LNCaP clone FGC (cell line): ENCODE data around the gene CACHD1.

Experiments used
- DNase-seq: peaks from one replicate; pipeline ENCODE4 v3.0.0-alpha.2; 2011; ENCODE audit warnings: low read depth
- H3K4me3 ChIP-seq: 2 replicates; pipeline ENCODE4 v1.5.1; 2011; ENCODE audit warnings: mild to moderate bottlenecking, low read depth, low read length, control low read depth
- TF ChIP-seq, protein P1 (sequence below): IDR thresholded peaks from 2 replicates; pipeline ENCODE4 v1.5.1; 2012; ENCODE audit warnings: mild to moderate bottlenecking; ENCODE audit not compliant: control insufficient read depth, insufficient read depth; ENCODE audit errors: extremely low read depth

The CACHD1 gene

GRCh38 chr1:64675718-64676345 lies 205.9 kb downstream of the CACHD1 start:
- TF ChIP-seq, protein P1, sequence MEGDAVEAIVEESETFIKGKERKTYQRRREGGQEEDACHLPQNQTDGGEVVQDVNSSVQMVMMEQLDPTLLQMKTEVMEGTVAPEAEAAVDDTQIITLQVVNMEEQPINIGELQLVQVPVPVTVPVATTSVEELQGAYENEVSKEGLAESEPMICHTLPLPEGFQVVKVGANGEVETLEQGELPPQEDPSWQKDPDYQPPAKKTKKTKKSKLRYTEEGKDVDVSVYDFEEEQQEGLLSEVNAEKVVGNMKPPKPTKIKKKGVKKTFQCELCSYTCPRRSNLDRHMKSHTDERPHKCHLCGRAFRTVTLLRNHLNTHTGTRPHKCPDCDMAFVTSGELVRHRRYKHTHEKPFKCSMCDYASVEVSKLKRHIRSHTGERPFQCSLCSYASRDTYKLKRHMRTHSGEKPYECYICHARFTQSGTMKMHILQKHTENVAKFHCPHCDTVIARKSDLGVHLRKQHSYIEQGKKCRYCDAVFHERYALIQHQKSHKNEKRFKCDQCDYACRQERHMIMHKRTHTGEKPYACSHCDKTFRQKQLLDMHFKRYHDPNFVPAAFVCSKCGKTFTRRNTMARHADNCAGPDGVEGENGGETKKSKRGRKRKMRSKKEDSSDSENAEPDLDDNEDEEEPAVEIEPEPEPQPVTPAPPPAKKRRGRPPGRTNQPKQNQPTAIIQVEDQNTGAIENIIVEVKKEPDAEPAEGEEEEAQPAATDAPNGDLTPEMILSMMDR, result peak; percentile 67
- DNase-seq, result no peak

DNA sequence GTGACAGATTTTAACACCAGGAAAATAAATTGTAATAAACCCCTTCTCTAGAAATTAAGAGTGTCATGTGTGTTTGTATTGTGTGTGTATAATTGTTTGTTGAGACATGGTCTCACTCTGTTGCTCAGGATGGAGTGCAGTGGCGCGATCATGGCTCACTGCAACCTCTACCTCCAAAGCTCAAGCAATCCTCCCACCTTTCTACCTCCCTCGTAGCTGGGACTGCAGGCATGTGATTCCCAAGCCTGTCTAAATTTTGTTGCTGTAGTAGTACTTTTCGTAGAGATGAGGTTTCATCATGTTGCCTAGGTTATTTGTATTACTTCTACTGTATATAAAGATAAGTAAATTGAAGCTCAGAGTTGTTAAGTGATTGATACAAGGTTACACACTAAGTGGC lies 206.5 kb downstream of the CACHD1 start:
- TF ChIP-seq, protein P1, result no peak
- DNase-seq, result no peak

More at GRCh38 chr1:64675718-64676345, 205.9 kb downstream of the CACHD1 start:
- no peak overlapping the region for H3K4me3 ChIP-seq

GRCh38 chr1:64677532-64677931 lies 207.6 kb downstream of the CACHD1 start:
- TF ChIP-seq, protein P1, result no peak
- no peak overlapping the region for H3K4me3 ChIP-seq
- DNase-seq, result no peak

More for the DNA sequence above, 206.5 kb downstream of the CACHD1 start:
- H3K4me3 ChIP-seq, result no peak overlapping the region

DNA sequence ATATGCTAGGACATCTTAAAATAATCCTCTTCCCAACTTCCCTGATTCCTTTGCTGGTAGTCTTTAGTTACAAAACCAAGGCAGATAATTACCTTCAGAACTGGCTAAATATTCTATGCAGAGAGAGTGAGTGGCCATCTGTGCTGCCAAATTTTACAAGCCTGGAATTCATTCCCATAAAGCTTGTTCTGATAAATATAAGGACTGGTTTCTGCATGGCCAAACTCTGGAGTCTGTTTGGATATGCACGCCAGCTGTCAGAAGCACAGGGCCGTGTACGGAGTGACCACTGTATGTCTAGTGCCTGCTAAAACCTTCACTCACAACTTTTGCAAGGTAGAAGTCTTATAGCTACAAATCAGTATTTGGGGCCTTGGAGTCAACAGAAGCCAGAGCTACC lies 208.4 kb downstream of the CACHD1 start:
- TF ChIP-seq, protein P1, result no peak
- no peak overlapping the region for H3K4me3 ChIP-seq

GRCh38 chr1:64679177-64679576 lies 209.2 kb downstream of the CACHD1 start:
- DNase-seq, result no peak
- no peak overlapping the region for H3K4me3 ChIP-seq
- TF ChIP-seq, protein P1, result no peak

More for the DNA sequence above, 208.4 kb downstream of the CACHD1 start:
- DNase-seq, result no peak

DNA sequence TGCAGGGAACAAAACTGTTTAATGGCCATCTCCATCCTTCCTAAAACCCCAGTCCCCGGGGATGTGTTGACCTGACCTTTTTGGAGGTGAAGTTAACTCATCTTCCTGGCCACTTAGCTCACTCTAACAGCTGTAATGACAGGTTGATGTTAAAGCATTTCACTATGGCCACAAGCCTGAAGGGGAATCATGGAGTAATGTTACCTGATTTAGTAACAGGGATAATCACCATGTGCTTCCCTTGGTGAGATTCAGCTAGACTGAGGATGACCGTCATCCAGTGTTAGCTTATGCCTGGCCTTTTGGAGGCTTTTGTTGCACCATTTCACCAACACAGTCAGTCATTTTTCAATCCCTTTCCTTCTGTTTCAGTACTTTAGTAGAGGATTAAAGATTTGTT lies 210.7 kb downstream of the CACHD1 start:
- TF ChIP-seq, protein P1, result no peak
- H3K4me3 ChIP-seq, result no peak overlapping the region
- no peak for DNase-seq

DNA sequence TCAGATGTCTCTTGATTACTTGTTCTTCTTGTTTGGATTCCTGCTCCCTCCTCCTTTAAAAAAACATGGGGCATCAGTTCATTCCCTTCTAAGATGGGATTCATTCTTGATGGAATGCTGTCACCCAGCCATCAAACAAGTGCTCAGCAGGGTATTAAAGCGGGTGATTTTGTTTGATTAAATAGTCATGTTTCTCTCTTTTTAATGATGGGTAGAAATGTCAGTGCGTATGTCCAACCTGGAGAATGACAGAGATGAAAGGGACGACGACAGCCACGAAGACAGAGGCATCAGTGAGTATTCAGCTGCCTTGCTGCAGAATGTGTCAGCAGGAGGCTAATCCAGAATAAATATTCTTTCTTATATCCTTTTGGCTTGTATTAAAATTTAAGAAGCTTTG lies 211.1 kb downstream of the CACHD1 start:
- TF ChIP-seq, protein P1, result no peak

More for the DNA sequence above, 211.1 kb downstream of the CACHD1 start:
- H3K4me3 ChIP-seq, result no peak overlapping the region
- no peak for DNase-seq
